Measurements from ENCODE around the gene NSG2.
"Not testable (repeated sequence)": the region's sequence is repeated elsewhere in the genome, so short reads cannot be mapped to it uniquely, and the experiment has no call there.

Gene NSG2

DNA sequence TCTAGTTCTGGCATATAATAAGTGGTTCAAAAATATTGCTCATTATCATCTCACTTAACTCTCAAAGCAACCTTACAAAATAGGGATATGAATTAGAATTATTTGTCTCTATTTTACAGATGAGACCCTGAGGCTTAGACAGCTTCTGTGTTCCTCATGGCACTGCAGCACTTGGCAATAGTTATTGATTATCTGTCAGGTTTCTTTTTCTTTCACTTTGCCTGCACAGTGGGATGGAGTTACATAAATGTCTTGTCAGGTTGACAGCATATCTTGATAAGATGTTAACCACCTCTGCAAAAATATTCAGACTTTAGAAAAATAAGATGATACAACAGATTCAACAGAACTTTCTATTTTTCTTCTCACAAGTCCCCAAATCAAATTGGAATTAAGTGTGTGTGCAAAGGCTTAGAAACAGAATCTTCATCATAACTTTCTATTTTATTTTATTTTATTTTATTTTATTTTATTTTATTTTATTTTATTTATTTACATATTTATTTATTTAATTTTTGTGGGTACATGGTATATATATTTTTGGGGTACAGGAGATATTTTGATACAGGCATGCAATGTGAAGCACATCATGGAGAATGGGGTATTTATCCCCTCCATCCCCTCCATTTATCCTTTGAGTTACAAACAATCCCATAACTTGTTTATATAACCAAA is 17.7 kb downstream of the NSG2 start:
- no peak for DNase-seq

DNA sequence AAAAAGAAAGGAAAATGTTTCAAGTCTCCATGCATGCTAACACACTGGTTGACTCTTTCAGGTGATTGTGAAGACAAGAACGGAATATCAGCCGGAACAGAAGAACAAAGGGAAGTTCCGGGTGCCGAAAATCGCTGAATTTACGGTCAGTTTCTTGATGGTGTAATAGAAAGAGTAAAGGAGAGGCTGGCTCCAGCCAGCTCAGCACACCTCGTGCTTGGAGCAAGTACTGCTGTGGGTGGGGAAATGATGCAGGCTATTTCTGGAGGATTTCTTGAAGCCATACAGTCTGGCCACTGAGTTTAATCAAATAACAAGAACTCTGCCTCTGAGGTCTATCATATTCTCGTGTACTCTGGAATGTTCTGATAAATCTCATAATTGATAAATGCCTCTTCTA is 18.7 kb downstream of the NSG2 start:
- no peak for DNase-seq

DNA sequence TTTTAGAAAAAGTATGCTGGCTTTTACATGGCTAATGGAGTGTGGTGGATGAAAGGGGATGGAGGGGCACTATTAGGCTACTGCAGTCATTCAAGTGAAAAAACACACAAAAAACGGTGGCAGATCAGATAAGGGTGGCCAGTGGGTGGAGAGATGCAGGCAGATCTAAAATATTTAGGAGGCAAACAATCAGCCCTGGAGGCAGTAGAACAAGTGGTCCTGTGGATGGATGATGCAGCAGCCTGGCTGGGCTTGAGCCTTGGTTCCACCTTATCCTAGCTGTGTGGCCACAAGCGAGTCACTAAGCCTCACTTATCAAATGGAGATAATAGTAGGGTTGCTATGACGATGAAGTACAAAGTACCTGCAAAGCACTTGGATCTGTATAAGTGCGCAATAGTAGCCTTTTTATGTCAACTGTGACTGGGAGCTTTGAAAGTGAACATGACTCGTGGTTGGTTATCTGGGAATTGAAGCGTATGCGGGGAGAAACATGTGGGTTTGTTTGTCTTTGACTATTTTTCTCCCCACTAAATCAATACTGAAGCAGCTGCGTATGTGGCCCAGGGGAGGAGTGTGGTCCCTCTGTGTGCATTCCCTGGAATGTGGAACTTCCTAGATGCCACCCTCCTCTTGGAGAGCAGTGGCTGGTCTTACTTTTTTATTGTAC is 20.2 kb downstream of the NSG2 start:
- no peak for DNase-seq

DNA sequence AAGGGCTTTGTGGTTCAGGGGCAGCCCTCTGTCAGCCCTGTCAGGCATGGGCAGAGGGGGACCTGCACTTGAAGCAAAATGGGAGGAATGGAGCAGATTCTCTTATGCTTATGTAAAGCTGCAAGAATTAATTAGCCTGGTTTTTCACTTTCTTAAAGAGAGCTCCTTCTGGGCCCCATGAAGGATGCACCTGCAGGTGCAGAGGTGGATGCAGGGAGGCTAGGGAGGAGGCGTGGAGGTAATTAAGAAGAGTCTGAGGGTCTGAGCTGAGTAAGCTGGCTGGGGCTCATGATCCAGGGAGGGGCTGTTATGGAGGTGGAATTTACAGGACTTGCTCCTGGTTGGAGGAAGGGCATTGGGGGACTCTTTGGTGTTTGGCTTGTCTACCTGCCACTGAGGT is 22.0 kb downstream of the NSG2 start:
- DNase-seq = no peak

DNA sequence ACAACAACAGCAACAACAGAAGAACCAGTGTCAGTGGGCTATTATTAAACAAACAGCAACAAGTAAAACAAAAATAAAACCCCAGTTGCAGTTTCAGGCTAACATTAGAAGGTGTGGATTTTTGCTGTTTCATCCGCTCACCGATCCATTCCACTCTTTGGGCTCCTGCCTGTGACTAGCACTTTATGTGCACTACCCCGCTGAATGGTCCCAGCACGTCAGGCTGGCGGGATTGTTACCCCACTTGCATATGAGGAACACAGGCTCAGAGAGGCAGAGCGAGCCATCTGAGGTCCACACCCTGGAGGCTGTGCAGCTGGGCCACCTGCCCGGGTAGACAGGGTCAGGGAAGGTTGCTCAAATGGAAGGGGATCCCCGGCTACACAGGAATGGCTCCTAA is 26.0 kb downstream of the NSG2 start:
- no peak for DNase-seq

- DNase-seq = no peak
These were observed 27.7 kb downstream of the NSG2 start for GRCh38 chr5:174073122-174073660.

- DNase-seq = no peak
These were observed 28.9 kb downstream of the NSG2 start for GRCh38 chr5:174074369-174074768.

DNA sequence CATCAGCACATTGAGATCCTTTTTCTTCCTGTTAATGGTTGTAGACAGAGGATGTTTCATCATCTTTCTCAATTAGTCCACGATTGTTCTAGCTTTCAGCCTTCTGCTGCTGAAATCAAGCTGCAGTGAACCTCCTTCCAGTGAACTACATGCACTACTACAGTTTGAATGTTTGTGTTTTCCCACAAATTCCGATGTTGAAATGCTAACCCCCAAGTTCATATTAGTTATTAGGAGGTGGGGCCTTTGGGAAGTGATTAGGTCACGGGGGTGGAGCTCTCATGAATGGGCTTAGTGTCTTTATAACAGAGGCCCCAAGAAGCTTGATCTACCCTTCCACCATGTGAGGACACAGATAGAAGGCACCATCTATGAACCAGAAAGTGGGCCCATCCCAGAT is 32.9 kb downstream of the NSG2 start:
- no peak for DNase-seq

GRCh38 chr5:174082286-174082685 is 36.8 kb downstream of the NSG2 start:
- no peak for DNase-seq

DNA sequence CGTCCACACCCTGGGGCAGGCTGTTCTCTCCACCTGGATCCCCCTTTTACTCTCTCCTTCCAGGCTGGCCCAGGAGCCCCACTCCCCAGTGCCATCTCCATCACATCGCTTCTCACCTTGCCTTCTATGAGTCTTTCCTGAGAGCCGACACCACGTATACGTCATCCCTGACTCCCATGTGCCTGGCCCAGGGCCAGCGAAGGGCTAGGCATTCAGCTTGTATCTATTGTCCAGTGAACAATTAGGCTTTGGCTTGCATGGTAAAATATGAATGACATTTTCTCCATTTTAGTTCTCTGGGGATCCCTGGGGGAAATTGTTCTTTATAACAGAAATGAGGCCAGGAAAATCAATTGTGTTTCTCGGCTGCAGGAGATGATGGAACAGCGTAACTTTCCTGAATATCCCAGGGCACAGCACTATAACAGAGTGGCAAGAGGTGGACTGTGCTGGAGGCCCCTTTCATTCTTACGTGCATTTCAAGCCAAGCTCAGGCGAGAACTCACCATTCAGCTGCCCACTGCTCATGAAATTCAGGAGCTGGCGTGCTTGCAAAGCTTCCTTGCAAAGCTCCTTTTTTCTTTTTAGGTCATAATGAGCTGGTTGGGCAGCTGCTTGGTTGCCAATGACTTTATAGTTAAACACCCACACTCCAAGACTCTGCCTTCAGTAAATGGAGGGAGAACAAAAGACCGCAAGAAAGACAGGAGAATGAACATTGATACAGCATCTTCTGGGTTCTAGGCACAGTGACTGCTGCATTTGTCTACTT is 37.7 kb downstream of the NSG2 start:
- DNase-seq = no peak

DNA sequence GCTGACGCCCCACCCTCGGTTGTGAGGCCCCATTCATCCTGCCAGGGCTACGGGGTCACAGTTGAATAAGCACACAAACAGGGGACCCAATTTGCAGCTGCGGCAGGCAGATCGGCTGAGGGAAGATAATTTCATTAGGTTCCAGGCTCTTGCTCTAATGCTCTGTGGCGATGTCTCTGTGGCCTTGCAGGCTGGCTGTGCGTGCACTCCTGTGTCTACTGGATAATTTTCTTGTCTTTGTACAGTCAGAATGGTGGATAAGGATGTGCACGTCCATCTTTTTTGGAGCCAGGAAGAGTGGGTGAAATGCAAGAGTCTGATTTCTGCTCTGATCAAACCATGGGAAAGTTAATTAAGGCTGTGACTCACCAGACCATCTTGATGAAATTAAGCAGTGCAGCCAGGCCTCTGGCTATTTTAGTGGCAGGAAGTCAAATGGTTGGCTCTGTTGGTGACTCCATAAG is 39.2 kb downstream of the NSG2 start:
- no peak for DNase-seq

- no peak for DNase-seq
These were observed 41.2 kb downstream of the NSG2 start for GRCh38 chr5:174086751-174087150.

GRCh38 chr5:174087783-174088182 is 42.3 kb downstream of the NSG2 start:
- no peak for DNase-seq

GRCh38 chr5:174090129-174090528 is 44.6 kb downstream of the NSG2 start:
- no peak for DNase-seq

DNA sequence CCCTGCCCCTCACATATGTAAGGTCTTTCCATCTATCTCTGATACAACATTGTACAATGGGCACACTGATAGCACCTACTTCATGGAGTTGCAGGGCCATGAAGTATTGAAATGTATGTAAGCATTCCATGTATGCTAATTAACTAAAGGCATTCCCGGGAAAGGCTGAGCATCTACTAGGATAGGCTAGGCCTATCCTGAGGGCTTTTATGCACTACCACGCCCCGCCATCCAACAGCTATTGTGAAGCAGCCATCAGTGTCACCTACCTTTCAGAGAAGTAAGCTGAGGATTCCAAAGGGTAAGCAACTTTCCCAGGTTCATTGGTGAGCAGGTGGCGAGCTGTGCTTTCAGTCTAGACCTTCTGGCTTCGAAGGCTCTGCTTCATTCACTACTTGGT is 47.6 kb downstream of the NSG2 start:
- DNase-seq = no peak

GRCh38 chr5:174094857-174095606 is 49.5 kb downstream of the NSG2 start:
- DNase-seq = no peak

GRCh38 chr5:174096619-174097018 is 51.1 kb downstream of the NSG2 start:
- DNase-seq = no peak

DNA sequence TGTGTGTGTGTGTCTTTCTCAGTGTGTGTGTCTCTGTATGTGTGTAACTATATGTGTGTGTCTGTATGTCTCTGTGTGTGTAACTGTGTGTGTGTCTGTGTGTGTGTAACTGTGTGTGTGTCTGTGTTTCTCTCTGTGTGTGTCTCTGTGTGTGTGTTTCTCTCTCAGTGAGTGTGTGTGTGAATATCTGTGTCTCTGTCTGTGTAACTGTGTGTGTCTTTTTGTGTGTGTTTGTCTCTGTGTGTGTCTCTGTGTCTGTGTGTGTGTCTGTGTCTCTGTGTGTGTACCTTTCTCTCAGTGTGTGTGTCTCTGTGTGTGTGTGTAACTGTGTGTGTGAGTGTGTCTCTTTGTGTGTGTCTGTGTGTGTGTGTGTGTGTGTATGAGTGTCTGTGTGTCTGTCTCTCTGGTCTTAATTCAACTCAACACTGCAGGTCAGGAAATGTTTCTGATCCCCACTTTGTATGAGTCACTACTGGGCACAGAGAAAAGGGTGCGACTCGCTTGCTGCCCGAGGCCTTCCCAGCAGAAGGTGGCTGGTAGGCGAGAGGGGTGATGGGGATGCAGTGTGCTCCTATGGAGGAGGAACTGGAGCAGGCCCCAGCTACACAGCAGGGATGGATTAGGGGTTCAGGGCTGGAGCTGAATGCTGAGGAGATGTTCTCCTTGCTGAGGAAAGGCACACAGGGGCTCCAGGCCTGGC is 52.1 kb downstream of the NSG2 start:
- DNase-seq = no peak

DNA sequence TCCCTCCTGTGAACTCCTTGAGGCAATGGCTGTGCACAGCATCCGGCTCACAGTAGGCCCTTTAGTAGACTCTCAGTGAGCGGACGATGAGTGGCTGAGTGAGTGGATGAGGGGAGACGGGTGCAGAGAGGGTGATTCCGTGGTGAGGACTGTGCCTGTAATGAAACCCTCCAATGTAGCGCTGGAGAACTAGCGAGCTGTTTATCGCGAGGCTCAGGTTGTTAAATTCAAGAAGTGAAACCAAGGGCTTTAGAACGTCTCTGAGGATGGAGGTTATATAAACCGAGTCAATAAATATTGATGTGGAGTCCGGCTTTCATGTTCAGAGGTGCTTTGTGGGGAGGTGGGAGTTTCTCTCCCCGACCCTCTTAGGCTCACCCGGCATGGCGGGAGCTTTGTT is 53.2 kb downstream of the NSG2 start:
- DNase-seq = no peak

- no peak for DNase-seq
These were observed 55.0 kb downstream of the NSG2 start for GRCh38 chr5:174100490-174100889.

- no peak for DNase-seq
These were observed 55.8 kb downstream of the NSG2 start for GRCh38 chr5:174101195-174101730.

- not testable (repeated sequence) for DNase-seq
These were observed 57.1 kb downstream of the NSG2 start for GRCh38 chr5:174102574-174102973.
